Neural progenitor cell (in vitro differentiated cells): ENCODE results near the gene BTBD9.

ENCODE experiments used
- EZH2 ChIP-seq: fragments of 200-600 bp; sonication (generic); IDR thresholded peaks from 2 replicates; pipeline ENCODE4 v1.6.1; 2017; ENCODE audit warnings: antibody characterized with exemption, mild to moderate bottlenecking, moderate library complexity
- EZH2phosphoT487 ChIP-seq: fragments of 200-600 bp; sonication (generic); IDR thresholded peaks from 2 replicates; pipeline ENCODE4 v1.6.1; 2017; ENCODE audit warnings: antibody characterized with exemption
- TF ChIP-seq, protein P1 (sequence below): fragments of 200-600 bp; sonication (generic); IDR thresholded peaks from 2 replicates; pipeline ENCODE4 v1.5.1; 2017; ENCODE audit warnings: antibody characterized with exemption, mild to moderate bottlenecking

DNA sequence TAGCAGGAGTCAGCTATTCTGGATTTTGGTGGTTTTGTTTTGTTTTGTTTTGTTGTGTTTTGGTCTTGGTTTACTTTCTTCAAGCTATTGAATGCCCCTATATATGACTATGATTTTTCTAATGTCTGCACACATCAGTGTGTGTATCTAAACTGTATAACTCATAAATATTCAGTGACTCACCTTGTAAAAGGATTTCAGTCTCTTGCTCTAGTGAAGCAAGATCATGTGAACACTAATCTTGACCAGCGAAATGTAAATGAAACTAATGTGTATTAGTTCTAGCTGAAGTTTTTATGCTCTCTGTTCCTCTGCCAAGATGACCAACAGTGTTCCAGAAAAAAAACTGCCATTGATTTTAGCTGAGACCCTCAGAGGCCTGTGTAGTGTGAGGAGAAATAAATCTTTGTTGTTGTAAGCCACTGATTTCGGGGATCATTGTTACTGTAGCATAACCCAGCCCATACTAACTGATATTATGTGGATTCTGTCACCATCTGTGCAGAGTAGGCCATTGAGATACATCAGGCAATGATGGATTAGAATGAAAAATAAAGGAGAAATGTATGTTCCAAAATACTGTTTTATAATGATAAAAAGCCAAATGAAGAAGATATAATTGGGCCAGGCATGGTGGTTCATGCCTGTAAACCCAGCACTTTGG, 11.5 kb upstream of the BTBD9 start:
- no peak for TF ChIP-seq EZH2
- TF ChIP-seq, protein P1, sequence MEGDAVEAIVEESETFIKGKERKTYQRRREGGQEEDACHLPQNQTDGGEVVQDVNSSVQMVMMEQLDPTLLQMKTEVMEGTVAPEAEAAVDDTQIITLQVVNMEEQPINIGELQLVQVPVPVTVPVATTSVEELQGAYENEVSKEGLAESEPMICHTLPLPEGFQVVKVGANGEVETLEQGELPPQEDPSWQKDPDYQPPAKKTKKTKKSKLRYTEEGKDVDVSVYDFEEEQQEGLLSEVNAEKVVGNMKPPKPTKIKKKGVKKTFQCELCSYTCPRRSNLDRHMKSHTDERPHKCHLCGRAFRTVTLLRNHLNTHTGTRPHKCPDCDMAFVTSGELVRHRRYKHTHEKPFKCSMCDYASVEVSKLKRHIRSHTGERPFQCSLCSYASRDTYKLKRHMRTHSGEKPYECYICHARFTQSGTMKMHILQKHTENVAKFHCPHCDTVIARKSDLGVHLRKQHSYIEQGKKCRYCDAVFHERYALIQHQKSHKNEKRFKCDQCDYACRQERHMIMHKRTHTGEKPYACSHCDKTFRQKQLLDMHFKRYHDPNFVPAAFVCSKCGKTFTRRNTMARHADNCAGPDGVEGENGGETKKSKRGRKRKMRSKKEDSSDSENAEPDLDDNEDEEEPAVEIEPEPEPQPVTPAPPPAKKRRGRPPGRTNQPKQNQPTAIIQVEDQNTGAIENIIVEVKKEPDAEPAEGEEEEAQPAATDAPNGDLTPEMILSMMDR: no peak
- TF ChIP-seq EZH2phosphoT487: no peak
